ENCODE results near the gene QRFP. TPM values are rescaled to one million over a fixed set of nuclear protein-coding genes. Genes with fewer than 3 reads are reported as not detected.

The QRFP gene
- polyA plus RNA-seq, 1 of the 3 experiments (the other 2 are of a cell fraction): not detected

DNA sequence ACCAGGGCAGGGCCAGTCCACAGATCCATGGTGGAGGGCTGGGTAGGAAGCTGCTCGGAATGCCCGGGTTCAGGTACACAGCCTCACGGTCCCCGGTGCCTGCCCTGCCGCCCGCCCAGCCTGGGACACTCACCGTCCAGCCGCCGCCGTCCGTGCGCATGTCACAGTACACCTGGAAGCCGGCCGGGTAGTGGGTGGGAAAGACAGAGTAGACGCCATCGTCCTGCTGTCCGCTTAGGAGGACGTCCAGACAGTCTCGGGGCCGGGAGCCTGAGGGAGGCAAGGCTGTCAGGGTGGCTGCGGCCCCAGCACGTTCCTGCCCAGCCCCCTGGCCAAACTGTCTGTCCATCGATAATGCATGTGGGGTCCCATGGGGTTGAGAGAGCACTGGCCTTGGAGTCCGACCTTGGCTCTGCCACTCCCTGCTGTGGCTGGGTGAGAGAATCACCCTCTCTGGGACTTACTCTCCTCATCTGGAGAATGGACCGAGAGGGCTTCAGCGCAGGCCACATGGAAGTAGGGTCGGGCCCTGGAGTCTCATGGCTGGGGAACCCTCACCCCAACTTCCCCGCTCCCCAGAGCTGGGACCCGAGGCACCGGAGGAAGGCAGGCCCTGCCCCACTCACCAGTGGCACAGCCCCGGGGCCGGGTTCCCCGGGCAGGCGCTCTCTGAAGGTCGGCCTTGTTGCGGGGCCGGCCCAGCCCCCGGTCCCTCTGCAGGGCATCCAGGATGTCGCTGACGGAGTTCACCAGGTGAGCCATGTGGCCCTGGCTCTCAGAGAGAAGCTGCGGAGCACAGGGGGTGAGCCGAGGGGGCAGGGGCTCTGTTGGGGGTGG, 27.2 kb upstream of the QRFP start:
- no peak overlapping the region for H3K4me2 ChIP-seq
- no peak overlapping the region for H3K27ac ChIP-seq (ENCODE audit: low read depth in 2 of 2, low read length in 1 of 2)
- POLR2A ChIA-PET: no interaction called here
- no peaks in the 10 kb centered on the region for H3K36me3 ChIP-seq (replicated peaks in 1 of 2; ENCODE audit: control insufficient read depth in 1 of 2, insufficient read depth in 2 of 2, low read length in 1 of 2)
- H3F3A ChIP-seq (replicated peaks; ENCODE audit: insufficient read depth): no peaks in the 10 kb centered on the region
- no peaks in the 10 kb centered on the region for H3K79me2 ChIP-seq (ENCODE audit: insufficient read depth)
- no peaks in the 10 kb centered on the region for H4K20me1 ChIP-seq (ENCODE audit: insufficient read depth)
- no peaks in the 10 kb centered on the region for H3K9me3 ChIP-seq
- no peak overlapping the region for H3K9ac ChIP-seq
- CTCF ChIA-PET: interaction anchor here (1.2 kb wide), 1 partner anchor 223 kb away, joined by 4 read pairs; no protein-coding TSS in a partner anchor
- no peak overlapping the region for H2AFZ ChIP-seq (ENCODE audit: low read depth)
- H3K4me3 ChIP-seq (ENCODE audit: low read depth in 2 of 2, low read length in 1 of 2): no peak overlapping the region
- no peaks in the 10 kb centered on the region; the same call in 1 of the 2 replicates for H3K27me3 ChIP-seq (ENCODE audit: insufficient read depth)
- WGBS (ENCODE audit: low lambda C conversion rate): 81% methylated on average over 10 of the region's 42 CpGs
- no peak for DNase-seq
- H3K9me2 ChIP-seq: no peaks in the 10 kb centered on the region
- no peak for TF ChIP-seq YY1 (IDR thresholded peaks at IDR 0.05; ENCODE audit: low read depth)
- no peak for TF ChIP-seq NFIC (IDR thresholded peaks at IDR 0.05; ENCODE audit: borderline replicate concordance)
- no peak for TF ChIP-seq SMC3 (IDR thresholded peaks at IDR 0.05; ENCODE audit: low read depth, low read length)
- peaks cover 8 to 9% of the 10 kb centered on the region in 2 experiments; a peak in 3 of 4 replicates for H3K4me1 ChIP-seq (ENCODE audit: control insufficient read depth in 1 of 2, insufficient read depth in 2 of 2, low read depth in 1 of 2, low read length in 1 of 2)

DNA sequence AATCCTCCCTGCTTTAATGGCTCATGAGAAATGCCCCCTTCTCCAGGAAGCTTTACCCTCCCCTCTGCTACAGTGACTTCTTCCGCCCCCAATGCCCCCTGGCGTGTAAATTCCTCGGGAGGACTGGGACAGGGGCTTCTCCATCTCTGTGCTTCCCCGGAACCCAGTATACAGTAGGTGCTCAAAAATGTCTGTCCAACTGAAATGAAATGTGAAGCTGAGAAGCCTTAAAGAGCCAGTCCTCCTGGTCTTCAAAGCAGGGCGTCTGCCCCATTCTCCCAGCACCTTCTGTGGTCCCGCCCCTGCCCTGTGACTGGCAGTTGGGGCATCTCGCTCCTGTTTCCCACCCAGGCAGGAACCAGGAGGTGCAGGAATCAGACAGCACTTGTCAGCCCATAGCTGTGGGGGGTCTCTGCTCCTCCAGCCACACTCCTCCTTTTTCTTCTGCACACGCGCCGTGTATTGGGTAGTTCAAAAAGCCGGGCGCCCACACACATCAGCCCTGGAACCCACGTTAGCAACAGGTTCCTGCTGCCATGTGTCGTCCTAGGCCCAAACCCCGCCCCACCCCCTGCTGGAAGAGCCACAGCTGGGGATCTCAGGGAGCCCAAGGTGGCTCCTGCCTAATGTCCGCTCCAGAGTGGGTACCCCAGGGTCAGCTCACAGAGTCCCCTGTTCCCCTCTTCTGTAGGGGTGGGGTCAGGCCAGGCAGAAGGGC, 26.4 kb upstream of the QRFP start:
- no peaks in the 10 kb centered on the region for H3K36me3 ChIP-seq (replicated peaks in 1 of 2; ENCODE audit: control insufficient read depth in 1 of 2, insufficient read depth in 2 of 2, low read length in 1 of 2)
- no peaks in the 10 kb centered on the region; the same call in 1 of the 2 replicates for H3K27me3 ChIP-seq (ENCODE audit: insufficient read depth)
- peaks cover under 1 to 2% of the 10 kb centered on the region in 2 experiments; a peak in 2 of 4 replicates for H3K4me1 ChIP-seq (ENCODE audit: control insufficient read depth in 1 of 2, insufficient read depth in 2 of 2, low read depth in 1 of 2, low read length in 1 of 2)
- POLR2A ChIA-PET: no interaction called here
- H3K4me2 ChIP-seq: no peak overlapping the region
- no peak overlapping the region for H3K9ac ChIP-seq
- H3F3A ChIP-seq (replicated peaks; ENCODE audit: insufficient read depth): no peaks in the 10 kb centered on the region
- no peaks in the 10 kb centered on the region for H3K9me2 ChIP-seq
- H3K9me3 ChIP-seq: no peaks in the 10 kb centered on the region
- TF ChIP-seq, protein P1, sequence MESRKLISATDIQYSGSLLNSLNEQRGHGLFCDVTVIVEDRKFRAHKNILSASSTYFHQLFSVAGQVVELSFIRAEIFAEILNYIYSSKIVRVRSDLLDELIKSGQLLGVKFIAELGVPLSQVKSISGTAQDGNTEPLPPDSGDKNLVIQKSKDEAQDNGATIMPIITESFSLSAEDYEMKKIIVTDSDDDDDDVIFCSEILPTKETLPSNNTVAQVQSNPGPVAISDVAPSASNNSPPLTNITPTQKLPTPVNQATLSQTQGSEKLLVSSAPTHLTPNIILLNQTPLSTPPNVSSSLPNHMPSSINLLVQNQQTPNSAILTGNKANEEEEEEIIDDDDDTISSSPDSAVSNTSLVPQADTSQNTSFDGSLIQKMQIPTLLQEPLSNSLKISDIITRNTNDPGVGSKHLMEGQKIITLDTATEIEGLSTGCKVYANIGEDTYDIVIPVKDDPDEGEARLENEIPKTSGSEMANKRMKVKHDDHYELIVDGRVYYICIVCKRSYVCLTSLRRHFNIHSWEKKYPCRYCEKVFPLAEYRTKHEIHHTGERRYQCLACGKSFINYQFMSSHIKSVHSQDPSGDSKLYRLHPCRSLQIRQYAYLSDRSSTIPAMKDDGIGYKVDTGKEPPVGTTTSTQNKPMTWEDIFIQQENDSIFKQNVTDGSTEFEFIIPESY (IDR thresholded peaks at IDR 0.05; ENCODE audit: borderline replicate concordance, low read depth): no peak
- no peak for TF ChIP-seq GABPA (IDR thresholded peaks at IDR 0.05; ENCODE audit: low read depth)
- no peak for TF ChIP-seq TAF1 (IDR thresholded peaks at IDR 0.05; ENCODE audit: borderline replicate concordance, low read depth, low read length)
- TF ChIP-seq, protein P2, sequence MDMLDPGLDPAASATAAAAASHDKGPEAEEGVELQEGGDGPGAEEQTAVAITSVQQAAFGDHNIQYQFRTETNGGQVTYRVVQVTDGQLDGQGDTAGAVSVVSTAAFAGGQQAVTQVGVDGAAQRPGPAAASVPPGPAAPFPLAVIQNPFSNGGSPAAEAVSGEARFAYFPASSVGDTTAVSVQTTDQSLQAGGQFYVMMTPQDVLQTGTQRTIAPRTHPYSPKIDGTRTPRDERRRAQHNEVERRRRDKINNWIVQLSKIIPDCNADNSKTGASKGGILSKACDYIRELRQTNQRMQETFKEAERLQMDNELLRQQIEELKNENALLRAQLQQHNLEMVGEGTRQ (IDR thresholded peaks at IDR 0.05; ENCODE audit: borderline replicate concordance, low read depth, low read length): no peak
- no peak for TF ChIP-seq SMC3 (IDR thresholded peaks at IDR 0.05; ENCODE audit: low read depth, low read length)
- no peak for TF ChIP-seq EZH2phosphoT487 (IDR thresholded peaks at IDR 0.05; ENCODE audit: borderline replicate concordance, low read depth)
- TF ChIP-seq CHD2 (IDR thresholded peaks at IDR 0.05; ENCODE audit: low read length, partially characterized antibody): no peak
- TF ChIP-seq FOXM1 (IDR thresholded peaks at IDR 0.05; ENCODE audit: low read depth): no peak
- TF ChIP-seq, protein P3, sequence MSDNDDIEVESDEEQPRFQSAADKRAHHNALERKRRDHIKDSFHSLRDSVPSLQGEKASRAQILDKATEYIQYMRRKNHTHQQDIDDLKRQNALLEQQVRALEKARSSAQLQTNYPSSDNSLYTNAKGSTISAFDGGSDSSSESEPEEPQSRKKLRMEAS (IDR thresholded peaks at IDR 0.05; ENCODE audit: low read depth): no peak
- no peak for TF ChIP-seq ELF1 (IDR thresholded peaks at IDR 0.05)
- TF ChIP-seq SIN3A (IDR thresholded peaks at IDR 0.05; ENCODE audit: borderline replicate concordance, low read depth, low read length): no peak
- TF ChIP-seq FOXJ3 (CRISPR knock-in tag; IDR thresholded peaks at IDR 0.05): no peak
- no peak for DNase-seq
- H4K20me1 ChIP-seq (ENCODE audit: insufficient read depth): no peaks in the 10 kb centered on the region
- 82% methylated on average over 12 of the region's 16 CpGs for WGBS (ENCODE audit: low lambda C conversion rate)
- no peak overlapping the region for H2AFZ ChIP-seq (ENCODE audit: low read depth)
- CTCF ChIA-PET: interaction anchor here (1.2 kb wide), 1 partner anchor 222 kb away, joined by 4 read pairs; no protein-coding TSS in a partner anchor
- H3K27ac ChIP-seq (ENCODE audit: low read depth in 2 of 2, low read length in 1 of 2): no peak overlapping the region
- H3K4me3 ChIP-seq (ENCODE audit: low read depth in 2 of 2, low read length in 1 of 2): no peak overlapping the region
- no peaks in the 10 kb centered on the region for H3K79me2 ChIP-seq (ENCODE audit: insufficient read depth)

Data from SK-N-SH (cell line).